ENCODE measurements around the gene PDE4DIP.
"Not testable (repeated sequence)": the region's sequence is repeated elsewhere in the genome, so short reads cannot be mapped to it uniquely, and the experiment has no call there.

The PDE4DIP gene

GRCh38 chr1:148975866-148976537 lies 131.8 kb downstream of the PDE4DIP start:
- DNase-seq (ENCODE audit: low read depth), result not testable (repeated sequence)

- DNase-seq (ENCODE audit: low read depth), result not testable (repeated sequence)
Observed at GRCh38 chr1:148977785-148978184, 133.6 kb downstream of the PDE4DIP start.

- not testable (repeated sequence) for DNase-seq (ENCODE audit: low read depth)
Observed at GRCh38 chr1:148989378-148989777, 145.2 kb downstream of the PDE4DIP start.

- DNase-seq (ENCODE audit: low read depth), result not testable (repeated sequence)
Observed at GRCh38 chr1:148990233-148990788, 146.1 kb downstream of the PDE4DIP start.

- DNase-seq (ENCODE audit: low read depth), result not testable (repeated sequence)
Observed at GRCh38 chr1:148991818-148992217, 147.6 kb downstream of the PDE4DIP start.

GRCh38 chr1:148992364-148992763 lies 148.1 kb downstream of the PDE4DIP start:
- DNase-seq (ENCODE audit: low read depth), result not testable (repeated sequence)

GRCh38 chr1:148996449-148997224 lies 152.4 kb downstream of the PDE4DIP start:
- not testable (repeated sequence) for DNase-seq (ENCODE audit: low read depth)

- DNase-seq (ENCODE audit: low read depth), result not testable (repeated sequence)
Observed at GRCh38 chr1:148997405-148997804, 153.2 kb downstream of the PDE4DIP start.

GRCh38 chr1:149002664-149003063 lies 158.4 kb downstream of the PDE4DIP start:
- not testable (repeated sequence) for DNase-seq (ENCODE audit: low read depth)

- not testable (repeated sequence) for DNase-seq (ENCODE audit: low read depth)
Observed at GRCh38 chr1:149008326-149008725, 164.1 kb downstream of the PDE4DIP start.

- not testable (repeated sequence) for DNase-seq (ENCODE audit: low read depth)
Observed at GRCh38 chr1:149008769-149009168, 164.5 kb downstream of the PDE4DIP start.

- not testable (repeated sequence) for DNase-seq (ENCODE audit: low read depth)
Observed at GRCh38 chr1:149009761-149010160, 165.5 kb downstream of the PDE4DIP start.

GRCh38 chr1:149012599-149012998 lies 168.4 kb downstream of the PDE4DIP start:
- DNase-seq (ENCODE audit: low read depth), result not testable (repeated sequence)

- not testable (repeated sequence) for DNase-seq (ENCODE audit: low read depth)
Observed at GRCh38 chr1:149013513-149013912, 169.3 kb downstream of the PDE4DIP start.

- DNase-seq (ENCODE audit: low read depth), result not testable (repeated sequence)
Observed at GRCh38 chr1:149015522-149015921, 171.3 kb downstream of the PDE4DIP start.

- not testable (repeated sequence) for DNase-seq (ENCODE audit: low read depth)
Observed at GRCh38 chr1:149016626-149017025, 172.4 kb downstream of the PDE4DIP start.

GRCh38 chr1:149018577-149018976 lies 174.3 kb downstream of the PDE4DIP start:
- DNase-seq (ENCODE audit: low read depth), result not testable (repeated sequence)

GRCh38 chr1:149024327-149024726 lies 180.1 kb downstream of the PDE4DIP start:
- DNase-seq (ENCODE audit: low read depth), result not testable (repeated sequence)

- not testable (repeated sequence) for DNase-seq (ENCODE audit: low read depth)
Observed at GRCh38 chr1:149033916-149034315, 189.7 kb downstream of the PDE4DIP start.

GRCh38 chr1:149043056-149043455 lies 198.8 kb downstream of the PDE4DIP start:
- not testable (repeated sequence) for DNase-seq (ENCODE audit: low read depth)

- DNase-seq (ENCODE audit: low read depth), result not testable (repeated sequence)
Observed at GRCh38 chr1:149064611-149065010, 220.4 kb downstream of the PDE4DIP start.

- not testable (repeated sequence) for DNase-seq (ENCODE audit: low read depth)
Observed at GRCh38 chr1:149075505-149076127, 231.4 kb downstream of the PDE4DIP start.
